NCI-H2196 (cell line): ENCODE measurements around the gene ENPP7.

Experiments
- DNase-seq: peaks from one replicate; lab custom pipeline; 2025; ENCODE audit not compliant: unreplicated experiment; lab: John Stamatoyannopoulos, UW

The ENPP7 gene

GRCh38 chr17:79730769-79731483 is at the start of gene ENPP7:
Gene ENPP7, plus strand, starts transcription at chr17:79730943. Its CDS starts 197 bp downstream, at chr17:79731140.
- no peak for DNase-seq

- DNase-seq = no peak
These were observed 49.6 kb upstream of the ENPP7 start for GRCh38 chr17:79681101-79681621.

- peak; percentile 27 for DNase-seq
These were observed 49.0 kb upstream of the ENPP7 start for GRCh38 chr17:79681628-79682261.

GRCh38 chr17:79683365-79683764 is 47.4 kb upstream of the ENPP7 start:
- no peak for DNase-seq

GRCh38 chr17:79684132-79684985 is 46.4 kb upstream of the ENPP7 start:
- DNase-seq = no peak

GRCh38 chr17:79685121-79685520 is 45.6 kb upstream of the ENPP7 start:
- DNase-seq = no peak

- no peak for DNase-seq
These were observed 44.3 kb upstream of the ENPP7 start for GRCh38 chr17:79686476-79686875.

GRCh38 chr17:79690466-79690865 is 40.3 kb upstream of the ENPP7 start:
- DNase-seq = no peak

- DNase-seq = no peak
These were observed 39.5 kb upstream of the ENPP7 start for GRCh38 chr17:79690988-79691836.

- no peak for DNase-seq
These were observed 38.8 kb upstream of the ENPP7 start for GRCh38 chr17:79691931-79692330.

- no peak for DNase-seq
These were observed 37.3 kb upstream of the ENPP7 start for GRCh38 chr17:79693419-79693818.

- DNase-seq = no peak
These were observed 35.4 kb upstream of the ENPP7 start for GRCh38 chr17:79695293-79695790.

- peak; percentile 70 for DNase-seq
These were observed 34.7 kb upstream of the ENPP7 start for GRCh38 chr17:79695797-79696609.

- DNase-seq = no peak
These were observed 34.1 kb upstream of the ENPP7 start for GRCh38 chr17:79696610-79696982.

- DNase-seq = no peak
These were observed 32.4 kb upstream of the ENPP7 start for GRCh38 chr17:79698146-79698846.

- DNase-seq = no peak
These were observed 31.2 kb upstream of the ENPP7 start for GRCh38 chr17:79699386-79700036.

GRCh38 chr17:79700592-79700991 is 30.2 kb upstream of the ENPP7 start:
- no peak for DNase-seq

- no peak for DNase-seq
These were observed 28.7 kb upstream of the ENPP7 start for GRCh38 chr17:79702034-79702433.
